ENCODE data around the gene PAPPA.

PAPPA gene

DNA sequence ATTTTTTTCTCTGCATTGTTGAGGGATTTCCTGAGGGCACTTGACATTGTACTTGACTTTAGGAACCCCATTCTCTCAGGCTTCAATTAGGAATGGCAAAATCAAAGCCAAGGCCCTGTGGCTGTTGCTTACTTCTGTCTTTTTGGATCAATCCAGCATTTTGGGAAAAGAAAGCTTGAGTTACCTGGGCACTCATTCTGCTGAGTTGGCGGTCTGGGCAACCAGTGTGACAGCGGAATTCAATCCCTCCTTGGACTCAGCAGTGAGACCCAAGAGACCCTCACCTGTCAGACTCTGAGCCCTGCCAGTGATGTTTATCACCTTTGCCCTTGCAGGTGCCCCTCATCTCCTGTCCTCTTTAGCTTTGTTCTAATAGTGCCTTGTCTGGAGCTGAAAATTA, 225.3 kb downstream of the PAPPA start:
- DNase-seq, result no peak

DNA sequence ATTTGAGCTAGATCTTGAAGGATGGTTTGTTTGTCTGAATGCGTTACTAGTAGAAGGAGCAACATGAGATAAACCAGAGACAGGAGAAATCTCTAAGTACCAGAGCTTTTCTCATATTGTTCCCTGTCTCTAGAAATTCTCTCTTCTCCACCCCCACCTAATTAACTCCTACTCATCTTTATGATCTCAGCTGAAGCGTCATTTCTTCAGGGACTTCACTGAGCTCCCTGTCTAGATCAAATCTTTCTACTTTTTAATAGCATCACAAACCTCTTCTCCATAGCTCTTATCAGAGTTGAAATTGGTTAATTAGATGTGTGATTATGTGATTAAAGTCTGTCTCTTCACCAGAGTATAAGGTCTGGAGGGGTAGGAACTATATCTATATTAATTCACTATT, 226.2 kb downstream of the PAPPA start:
- no peak for DNase-seq

DNA sequence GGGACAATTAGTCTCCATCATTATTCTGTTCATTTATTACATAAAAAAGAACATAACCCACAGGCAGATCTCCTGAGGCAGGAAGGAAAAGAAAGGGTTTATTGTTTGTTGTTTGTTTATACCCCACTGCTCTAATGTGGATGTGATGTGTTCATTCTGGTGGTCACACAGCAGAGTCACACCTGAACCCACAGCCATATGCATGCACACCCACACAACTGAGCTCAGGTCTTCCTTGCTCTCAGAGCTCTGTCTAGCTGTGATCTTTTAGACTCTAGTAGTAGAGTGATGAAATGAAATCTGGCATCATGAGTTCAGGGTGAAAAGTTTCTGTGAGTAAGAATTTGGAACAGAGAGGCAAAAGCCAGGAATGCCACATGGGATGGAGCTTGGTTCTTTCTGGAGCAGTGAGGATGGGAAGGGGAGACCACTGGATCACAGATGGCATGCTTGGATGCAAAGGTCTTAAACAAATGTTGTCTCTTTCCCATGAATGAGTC, 227.0 kb downstream of the PAPPA start:
- no peak for DNase-seq

DNA sequence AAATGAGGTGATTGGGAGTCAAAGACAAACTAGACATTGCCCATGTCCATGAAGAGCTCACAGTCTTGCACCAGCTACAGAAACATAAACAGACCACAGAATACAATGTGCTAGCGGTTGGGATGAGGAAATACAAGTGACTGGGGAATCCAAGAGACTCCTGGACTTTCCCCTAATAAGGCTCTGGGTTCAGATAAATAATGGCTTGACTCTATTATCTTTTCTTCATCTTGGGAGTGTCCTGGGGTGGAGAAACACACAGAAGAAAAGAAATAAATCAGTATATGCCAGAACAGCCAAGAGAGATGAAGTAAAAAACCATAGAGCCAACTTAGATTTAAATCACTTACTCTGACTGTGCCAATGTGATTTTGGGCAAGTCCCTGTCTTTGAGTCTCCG, 227.8 kb downstream of the PAPPA start:
- DNase-seq, result no peak

DNA sequence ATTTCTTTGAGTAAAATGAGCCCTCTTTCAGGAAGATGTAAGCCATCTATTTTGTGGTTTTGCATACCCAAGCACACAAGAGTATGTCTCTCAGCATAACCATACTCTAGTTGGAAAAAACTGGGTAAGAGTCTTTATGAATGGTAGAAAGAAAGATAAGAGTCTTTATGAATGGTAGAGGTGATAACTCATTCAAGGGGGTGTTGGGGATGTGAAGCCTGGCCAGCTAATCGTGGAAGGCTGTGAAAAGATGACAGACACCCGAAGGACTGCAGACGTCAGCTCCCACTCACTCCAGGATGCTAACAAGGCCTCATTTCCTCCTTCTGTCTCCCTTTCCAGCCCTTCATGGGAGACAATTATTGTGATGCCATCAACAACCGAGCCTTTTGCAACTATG, 228.5 kb downstream of the PAPPA start:
- DNase-seq, result no peak

DNA sequence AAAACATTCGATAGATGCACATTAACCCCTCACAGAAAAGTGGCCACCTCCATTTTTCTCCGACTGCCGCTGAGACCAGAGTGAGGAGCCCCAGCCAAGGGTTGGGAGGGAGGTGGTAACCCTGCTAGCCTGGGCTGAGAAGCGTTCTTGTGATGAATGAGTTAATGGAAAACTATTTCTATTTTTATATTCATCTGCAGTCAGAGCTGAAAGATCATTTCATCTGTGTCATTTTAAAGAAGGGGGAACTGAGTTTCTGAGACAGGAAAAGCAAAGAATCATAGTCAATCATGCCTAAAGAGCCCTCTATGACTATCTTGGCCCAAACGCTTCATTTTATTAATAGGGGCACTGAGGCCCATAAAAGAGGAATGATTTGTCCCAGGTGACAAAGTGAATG, 229.5 kb downstream of the PAPPA start:
- no peak for DNase-seq

DNA sequence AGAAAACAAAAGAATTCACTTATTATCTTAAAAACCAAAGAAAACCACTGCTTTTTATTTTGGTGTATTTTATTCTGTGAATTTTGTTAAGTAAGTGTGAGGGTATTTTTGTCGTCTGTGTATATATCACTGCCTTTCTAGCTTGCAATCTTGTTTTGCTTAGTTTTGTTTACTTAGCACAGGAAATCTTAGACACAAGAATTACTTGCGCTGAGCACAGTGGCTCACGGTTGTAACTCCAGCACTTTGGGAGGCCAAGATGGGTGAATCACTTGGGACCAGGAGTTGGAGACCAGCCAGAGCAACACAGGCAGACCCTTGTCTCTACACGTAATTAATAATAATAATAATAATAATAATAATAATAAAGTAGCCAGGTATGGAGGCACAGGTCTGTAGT, 230.3 kb downstream of the PAPPA start:
- no peak for DNase-seq

DNA sequence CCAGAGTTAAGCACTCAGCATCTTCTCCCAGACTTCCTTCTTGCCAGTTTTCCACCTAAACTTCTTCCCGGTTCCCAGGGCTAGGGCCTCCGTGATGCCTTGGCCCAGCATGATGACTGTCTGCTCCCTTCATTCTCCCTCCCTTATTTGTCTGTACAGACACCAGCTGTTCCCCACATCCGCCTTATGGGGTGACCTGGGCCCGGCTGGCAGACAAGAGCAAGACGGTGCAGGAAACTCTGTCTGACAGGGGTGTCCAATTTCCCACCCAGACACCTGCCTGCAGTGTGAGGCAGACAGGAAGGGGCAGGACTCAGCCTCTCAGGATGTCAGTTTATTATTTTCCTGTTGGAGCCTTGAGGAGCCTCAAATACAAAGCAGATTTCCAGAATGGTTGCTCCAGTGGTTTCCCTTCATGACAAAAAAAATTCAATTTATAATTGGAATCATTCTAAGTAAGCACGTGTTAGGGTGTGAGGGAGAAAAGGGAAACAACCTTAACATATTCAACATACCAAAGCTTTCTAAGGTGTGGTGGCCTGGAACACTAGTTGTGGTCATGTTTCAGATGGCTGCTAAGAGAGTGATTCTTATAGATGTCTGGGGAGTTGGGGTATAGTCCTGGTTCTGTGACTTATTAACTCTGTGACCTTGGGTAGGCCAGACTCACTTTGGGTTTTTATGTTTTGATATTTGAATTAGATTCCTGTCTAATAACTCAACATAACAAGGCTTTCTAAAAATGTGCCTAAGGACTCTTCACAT, 234.5 kb downstream of the PAPPA start:
- no peak for DNase-seq

DNA sequence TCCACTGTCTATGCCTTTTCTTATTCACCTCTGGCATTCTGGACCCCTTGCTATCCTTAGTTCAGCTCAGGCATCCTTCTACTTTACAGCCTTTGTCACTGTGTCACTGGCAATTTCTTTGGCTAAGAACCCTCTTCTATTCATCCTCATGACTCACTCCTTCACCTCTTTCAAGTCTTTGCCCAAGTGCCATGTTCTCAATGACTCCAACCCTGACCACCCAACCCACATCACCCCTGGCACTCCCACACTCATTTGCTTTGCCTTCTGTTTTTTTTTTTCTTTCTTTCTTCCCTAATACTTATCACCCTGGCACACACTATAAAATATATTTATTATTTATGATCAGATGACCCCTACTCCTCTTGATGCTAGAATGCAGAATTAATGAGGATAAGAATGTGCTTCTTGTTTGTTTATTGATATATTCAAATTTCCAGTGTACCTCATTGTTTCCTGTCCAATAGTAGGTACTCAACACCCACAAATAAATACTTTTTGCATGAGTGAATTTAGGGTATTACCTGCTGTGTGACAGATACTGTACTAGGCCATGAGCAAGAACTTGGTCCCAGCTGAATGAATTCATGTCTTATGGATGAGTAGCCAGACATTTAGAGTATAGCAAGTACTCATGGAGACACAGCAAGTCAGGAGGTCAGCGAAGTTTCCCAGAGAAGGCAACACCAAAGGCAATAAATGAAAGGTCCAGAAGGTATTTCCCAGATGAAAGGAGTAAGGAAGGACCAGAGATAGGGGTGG, 236.1 kb downstream of the PAPPA start:
- no peak for DNase-seq

DNA sequence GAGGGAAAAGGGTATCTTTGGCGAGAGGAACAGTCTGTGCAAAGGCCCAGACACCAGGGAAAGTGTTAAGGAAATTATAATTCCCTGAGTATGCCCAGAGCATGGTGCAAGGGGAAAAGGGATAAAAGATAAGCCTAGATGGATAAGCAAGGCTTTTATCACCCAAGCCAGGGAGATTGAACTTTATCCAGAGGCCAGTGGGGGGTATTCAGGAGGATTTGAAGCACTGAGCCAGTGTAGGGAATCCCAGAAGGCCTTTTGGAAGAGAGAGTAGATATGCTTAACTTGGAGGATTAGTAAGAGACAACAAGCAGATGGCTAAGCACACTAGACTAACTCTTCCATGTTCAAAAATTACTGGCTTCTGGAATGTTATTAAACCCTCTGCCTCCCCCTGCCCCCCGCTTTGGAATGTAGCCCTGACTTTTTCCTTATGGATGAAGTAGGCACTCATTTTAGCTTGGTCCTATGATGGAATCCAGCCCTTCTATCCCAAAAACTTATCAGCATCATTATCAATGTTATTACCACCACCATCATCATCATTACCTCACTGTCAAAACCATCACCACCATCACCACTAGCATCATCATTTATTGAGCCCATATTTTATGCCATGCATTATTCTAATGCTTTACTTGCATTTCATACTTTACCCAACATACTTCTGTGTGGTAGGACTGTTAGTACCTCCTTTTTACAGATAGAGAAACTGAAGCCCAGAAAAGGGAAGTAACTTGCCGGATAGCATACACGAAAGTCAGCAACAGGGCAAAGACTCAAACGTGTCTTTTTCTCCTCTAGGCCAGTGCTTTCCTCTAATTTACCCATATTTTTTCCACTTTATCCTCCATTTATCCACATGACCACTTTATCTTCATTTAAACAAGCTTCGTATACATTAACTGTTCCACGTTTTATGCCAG, 237.0 kb downstream of the PAPPA start:
- no peak for DNase-seq

DNA sequence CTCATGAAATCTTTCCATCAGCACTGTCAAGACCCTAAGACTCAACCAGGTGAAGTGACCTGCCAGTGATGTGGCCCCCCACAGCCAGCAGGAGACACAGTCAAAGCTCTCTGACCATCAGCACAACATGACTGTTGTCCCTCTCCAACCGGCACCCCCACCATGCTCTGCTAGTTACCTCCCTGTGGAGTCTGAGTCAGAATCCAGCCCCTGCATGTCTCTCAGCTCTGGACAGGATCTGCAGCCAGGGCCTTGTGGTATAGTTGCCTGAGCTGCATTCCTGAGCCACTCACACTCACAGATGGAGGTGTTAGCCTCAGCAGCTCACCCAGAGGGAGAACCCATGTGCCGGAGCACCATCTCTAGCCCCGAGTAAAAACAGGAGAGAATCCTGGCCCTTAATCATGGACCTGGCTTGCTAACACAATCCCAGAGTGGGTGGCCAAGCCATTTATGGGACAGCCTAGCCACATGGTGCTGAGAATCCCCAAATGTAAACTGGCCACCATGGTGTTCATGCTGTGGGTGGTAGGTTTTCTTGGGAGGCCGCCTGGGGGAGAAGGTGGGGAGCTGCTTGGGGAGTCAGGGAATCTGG, 237.8 kb downstream of the PAPPA start:
- DNase-seq, result no peak

DNA sequence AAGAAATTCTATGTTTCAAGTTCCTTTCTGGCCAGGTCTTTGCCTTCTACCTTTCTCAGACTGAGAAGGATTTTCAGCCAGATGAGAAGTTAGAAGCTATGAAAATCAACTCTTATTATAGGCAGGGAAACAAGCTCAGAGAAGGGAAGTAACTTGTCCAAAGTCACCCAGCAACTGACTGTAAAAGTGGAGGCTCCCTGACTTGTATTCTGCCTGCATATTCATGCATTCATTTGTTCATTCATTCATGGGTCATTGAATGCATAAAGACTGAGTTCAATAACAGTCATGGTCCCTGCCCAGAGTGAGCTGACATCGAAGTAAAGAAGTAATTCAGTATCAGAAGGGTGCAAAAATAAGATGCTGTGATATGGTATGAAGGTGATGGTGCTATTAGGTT, 239.6 kb downstream of the PAPPA start:
- no peak for DNase-seq

DNA sequence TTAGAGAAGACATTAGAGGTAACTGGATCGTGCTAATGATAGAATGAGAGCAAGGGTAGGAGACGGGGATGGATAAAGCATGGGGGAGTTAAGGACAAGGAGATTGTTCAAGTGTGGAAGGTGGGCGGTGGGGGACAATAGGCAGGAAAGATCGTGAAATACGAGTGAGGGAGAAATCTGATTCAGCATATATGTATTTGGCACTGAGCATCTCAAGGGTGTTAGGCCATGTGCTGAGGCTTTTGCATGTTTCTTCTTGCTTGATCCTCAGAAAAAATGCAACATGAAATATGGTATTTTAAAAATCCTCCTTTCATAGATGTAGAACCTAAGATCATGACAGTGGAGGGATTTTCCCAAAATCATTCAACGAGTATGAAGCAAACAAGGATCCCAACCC, 240.5 kb downstream of the PAPPA start:
- DNase-seq, result no peak

DNA sequence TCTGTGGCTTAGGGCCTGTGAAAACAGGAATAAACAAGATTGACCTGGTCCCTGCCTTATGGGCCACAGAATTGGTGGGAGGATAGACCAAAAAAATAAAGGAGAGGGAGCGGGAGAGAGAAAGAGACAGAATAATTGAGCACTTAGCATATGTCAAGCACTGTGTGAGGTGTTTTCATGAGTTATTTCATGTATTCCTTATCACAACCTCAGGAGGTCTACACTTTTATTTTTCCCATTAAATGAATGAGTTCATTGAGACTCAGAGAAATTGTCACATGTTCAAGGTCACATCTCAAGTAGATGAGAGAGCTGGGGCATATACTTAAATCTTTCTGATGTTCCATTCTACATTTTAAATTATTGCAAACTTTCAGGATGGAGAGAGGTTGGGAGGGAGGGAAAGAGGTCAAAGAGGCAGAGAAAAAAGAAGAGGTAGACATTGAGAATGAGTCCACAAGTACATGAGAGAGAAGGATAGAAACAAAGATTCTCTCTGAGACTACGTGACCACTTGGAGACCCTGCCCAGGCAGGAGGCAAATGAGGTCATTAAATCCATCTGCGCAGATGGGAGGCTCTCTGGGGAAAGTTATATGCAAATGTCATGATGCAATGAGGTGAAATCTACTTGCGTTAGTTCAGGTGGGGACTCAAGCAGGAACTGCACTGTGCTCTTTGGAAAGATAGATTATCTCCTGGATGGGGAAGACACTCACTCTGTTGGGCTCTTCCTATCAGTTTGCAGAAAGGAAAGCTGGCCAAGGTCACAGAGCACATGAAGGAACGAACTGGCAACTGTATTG, 241.5 kb downstream of the PAPPA start:
- DNase-seq, result no peak

DNA sequence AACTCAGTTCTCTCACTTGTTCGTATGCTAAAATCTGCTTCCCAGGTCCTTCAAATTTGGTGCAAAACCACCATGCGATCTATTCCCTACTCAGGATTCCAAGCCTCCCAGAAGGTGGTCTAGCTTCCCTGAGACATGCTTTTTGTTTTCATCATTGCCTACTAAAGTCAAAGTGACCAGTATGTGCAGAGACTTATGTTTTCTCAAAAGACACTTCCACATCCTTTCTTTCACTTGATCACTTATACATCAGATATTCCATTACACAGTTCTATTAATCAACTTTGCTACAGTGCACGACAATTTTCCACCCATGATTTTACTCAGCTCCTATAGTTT, 242.1 kb downstream of the PAPPA start:
- DNase-seq, result no peak

DNA sequence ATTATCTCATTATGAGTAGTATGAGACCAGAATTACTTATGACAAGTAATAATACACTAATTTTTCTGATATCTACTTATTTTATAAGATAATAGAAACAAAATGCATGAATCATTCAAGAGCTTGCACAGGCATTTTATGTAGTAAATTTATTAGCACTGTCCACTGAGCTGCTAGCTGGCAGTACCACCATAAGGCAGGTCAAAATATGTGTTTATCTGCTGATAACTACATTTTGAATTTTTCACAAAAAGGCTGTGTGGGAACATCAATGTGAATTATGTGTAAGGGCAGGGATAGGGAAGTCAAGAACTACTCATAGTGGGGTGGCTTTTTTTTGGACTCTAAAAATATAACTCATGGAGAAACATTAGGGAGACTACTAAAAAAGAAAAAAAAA, 249.6 kb downstream of the PAPPA start:
- DNase-seq, result no peak

DNA sequence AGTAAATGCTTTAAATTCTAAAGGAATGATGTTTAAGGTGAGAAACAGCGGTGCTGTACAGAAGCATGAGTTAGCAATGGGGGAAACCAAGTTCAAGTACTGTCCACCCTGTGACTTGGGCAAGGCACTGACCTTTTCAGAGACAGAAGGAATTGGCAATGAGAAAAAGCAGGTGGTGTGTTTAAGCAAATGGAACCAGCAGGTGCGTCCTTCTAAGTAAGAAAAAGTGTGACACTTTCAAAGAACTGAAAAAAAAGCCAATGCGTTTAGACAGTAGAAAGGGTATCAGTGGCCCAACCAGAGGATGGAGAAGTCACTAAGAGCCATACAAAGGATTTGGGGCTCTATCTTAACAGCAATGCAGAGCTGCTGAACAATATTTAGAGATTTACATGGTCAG, 250.6 kb downstream of the PAPPA start:
- DNase-seq, result no peak

DNA sequence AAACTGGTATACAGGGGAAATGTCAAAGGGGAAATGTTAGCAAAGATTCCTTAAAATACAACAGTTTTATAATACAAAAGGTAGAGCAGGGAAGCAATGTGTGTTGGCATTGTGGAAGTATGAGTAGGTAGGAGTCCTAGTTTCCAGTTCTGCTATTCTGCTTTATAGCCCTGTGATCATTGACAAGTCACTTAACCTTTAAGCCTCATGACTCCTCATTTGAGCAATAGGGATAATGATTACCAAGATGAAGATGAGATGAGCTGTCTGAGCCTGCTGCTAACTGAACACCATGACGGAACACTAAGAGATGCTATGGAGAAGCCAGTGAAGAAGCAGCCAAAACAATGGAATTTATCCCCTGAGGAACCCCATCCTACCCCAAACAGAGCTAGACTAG, 251.7 kb downstream of the PAPPA start:
- no peak for DNase-seq

DNA sequence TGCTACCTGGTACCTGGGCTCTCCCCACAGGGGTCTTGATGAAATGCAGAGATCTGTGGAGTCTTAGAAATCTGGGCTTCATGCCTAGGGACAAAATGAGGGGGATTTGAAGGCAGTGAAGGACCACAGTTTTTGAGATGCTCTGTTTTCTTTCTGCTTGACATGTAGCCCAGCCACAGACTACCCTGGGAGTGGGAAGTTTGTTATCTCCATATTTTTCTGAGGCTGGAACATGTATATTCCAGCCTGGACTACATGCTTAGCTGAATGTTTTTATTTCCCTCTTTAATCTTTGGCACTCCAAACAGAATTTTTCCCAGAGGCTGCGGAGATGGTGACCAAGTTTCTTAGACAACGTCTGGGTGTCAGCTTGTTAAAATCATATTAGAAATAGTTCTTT, 252.9 kb downstream of the PAPPA start:
- no peak for DNase-seq

DNA sequence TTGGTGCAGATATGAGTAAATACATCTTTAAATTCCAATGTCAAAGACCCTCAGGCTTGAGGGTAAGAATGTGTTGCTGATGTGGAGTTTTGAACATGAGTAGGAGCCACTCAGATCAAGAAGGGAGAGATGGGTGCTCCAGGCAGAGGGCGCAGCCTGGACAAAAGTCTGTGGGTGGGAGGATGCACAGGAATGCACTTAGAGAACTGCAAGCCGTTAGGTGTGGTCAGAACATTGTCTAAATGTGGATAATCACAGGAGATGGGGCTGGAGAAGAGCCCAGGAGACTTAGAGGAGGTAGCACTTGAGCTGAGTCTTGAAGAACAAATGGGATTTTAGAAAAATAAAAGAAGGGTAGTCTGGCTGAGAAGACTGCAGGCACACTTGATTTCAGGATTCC, 255.5 kb downstream of the PAPPA start:
- no peak for DNase-seq

DNA sequence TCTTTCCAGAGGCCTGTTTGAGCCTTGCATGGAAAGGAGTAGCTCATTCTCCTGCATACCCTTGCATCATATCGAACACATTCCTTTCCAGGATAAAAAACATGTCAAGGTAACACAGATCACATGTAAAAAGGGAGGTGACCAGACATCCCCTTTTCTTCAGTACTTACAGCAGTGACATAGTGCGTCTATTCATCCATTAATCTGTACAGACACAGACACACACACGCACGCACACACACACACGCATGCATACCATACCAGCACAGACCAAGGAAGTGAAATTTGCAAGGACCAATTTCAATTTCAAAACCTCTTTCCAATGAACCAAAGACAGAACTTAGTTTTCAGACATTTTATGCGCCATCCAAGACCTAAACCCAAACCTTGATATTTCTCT, 256.0 kb downstream of the PAPPA start:
- no peak for DNase-seq
